Testis (tissue), 2 donors: Measurements from ENCODE around the gene APBA1.

Source experiments
- POLR2A ChIP-seq: fragments of 450-650 bp; IDR thresholded peaks from one replicate; pipeline ENCODE4 v1.6.1; 2017; ENCODE audit warnings: antibody characterized with exemption, mild to moderate bottlenecking, moderate library complexity
- TF ChIP-seq, protein P1 (sequence below), 3 experiments: fragments of 450-650 bp in 2 of 3; fragments of 200-600 bp in 1 of 3; sonication (generic) in 1 of 3; IDR thresholded peaks; one replicate each; pipeline ENCODE4 v1.5.1; 2016 to 2019; ENCODE audit warnings: antibody characterized with exemption in 3 of 3, mild to moderate bottlenecking in 2 of 3, moderate library complexity in 1 of 3

DNA sequence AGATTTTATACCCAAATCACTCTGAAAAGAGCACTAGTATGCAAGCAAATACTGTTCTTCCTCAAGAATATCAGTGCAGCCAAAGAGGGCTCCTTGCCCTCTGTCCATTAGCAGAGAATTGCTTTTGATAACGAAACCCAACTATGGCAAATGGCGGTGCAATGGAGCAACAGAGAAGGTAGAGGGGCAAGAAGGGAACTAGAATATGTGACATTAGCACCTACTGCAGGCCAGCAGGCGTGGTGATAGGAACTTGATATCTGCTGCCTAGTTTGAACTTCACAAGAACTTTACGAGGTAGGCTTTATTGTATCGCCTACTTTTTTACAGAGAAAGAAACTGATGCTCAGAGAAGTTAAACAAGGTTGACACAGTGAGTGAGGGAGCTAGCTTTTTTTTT is 66.1 kb downstream of the APBA1 start:
- TF ChIP-seq POLR2A = no peak
- TF ChIP-seq, protein P1, sequence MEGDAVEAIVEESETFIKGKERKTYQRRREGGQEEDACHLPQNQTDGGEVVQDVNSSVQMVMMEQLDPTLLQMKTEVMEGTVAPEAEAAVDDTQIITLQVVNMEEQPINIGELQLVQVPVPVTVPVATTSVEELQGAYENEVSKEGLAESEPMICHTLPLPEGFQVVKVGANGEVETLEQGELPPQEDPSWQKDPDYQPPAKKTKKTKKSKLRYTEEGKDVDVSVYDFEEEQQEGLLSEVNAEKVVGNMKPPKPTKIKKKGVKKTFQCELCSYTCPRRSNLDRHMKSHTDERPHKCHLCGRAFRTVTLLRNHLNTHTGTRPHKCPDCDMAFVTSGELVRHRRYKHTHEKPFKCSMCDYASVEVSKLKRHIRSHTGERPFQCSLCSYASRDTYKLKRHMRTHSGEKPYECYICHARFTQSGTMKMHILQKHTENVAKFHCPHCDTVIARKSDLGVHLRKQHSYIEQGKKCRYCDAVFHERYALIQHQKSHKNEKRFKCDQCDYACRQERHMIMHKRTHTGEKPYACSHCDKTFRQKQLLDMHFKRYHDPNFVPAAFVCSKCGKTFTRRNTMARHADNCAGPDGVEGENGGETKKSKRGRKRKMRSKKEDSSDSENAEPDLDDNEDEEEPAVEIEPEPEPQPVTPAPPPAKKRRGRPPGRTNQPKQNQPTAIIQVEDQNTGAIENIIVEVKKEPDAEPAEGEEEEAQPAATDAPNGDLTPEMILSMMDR (IDR thresholded peaks at IDR 0.05) = no peak
